GM19438 (cell line): ENCODE data around the gene FANCC.

Source experiments
- ATAC-seq: cut with Tn5 transposase; IDR thresholded peaks from one replicate; pipeline ENCODE4 v1.9.1; 2021; ENCODE audit warnings: low read depth; ENCODE audit not compliant: unreplicated experiment

FANCC gene

GRCh38 chr9:95105519-95106287 is 211.8 kb downstream of the FANCC start:
- ATAC-seq: no peak

GRCh38 chr9:95104980-95105379 is 212.5 kb downstream of the FANCC start:
- no peak for ATAC-seq

GRCh38 chr9:95104581-95104960 is 212.9 kb downstream of the FANCC start:
- ATAC-seq: no peak

GRCh38 chr9:95103871-95104580 is 213.5 kb downstream of the FANCC start:
- ATAC-seq: no peak

- no peak for ATAC-seq
Observed at GRCh38 chr9:95103281-95103771, 214.2 kb downstream of the FANCC start.

- ATAC-seq: no peak
Observed at GRCh38 chr9:95102572-95102971, 214.9 kb downstream of the FANCC start.

- ATAC-seq: no peak
Observed at GRCh38 chr9:95102001-95102433, 215.5 kb downstream of the FANCC start.

GRCh38 chr9:95101326-95101725 is 216.2 kb downstream of the FANCC start:
- ATAC-seq: no peak

GRCh38 chr9:95100071-95100627 is 217.4 kb downstream of the FANCC start:
- no peak for ATAC-seq

GRCh38 chr9:95099321-95100070 is 218.0 kb downstream of the FANCC start:
- ATAC-seq: no peak

GRCh38 chr9:95098391-95098921 is 219.1 kb downstream of the FANCC start:
- ATAC-seq: no peak

- no peak for ATAC-seq
Observed at GRCh38 chr9:95097279-95097678, 220.2 kb downstream of the FANCC start.

- ATAC-seq: no peak
Observed at GRCh38 chr9:95096807-95097206, 220.7 kb downstream of the FANCC start.

GRCh38 chr9:95096381-95096780 is 221.1 kb downstream of the FANCC start:
- ATAC-seq: no peak

- no peak for ATAC-seq
Observed at GRCh38 chr9:95095641-95096355, 221.7 kb downstream of the FANCC start.

GRCh38 chr9:95094002-95094401 is 223.5 kb downstream of the FANCC start:
- no peak for ATAC-seq

GRCh38 chr9:95093586-95093985 is 223.9 kb downstream of the FANCC start:
- ATAC-seq: no peak

- ATAC-seq: no peak
Observed at GRCh38 chr9:95092262-95093072, 225.0 kb downstream of the FANCC start.

GRCh38 chr9:95091601-95092261 is 225.8 kb downstream of the FANCC start:
- no peak for ATAC-seq
